HuH-7 (cell line): ENCODE data around the gene CD86.
"Not testable (repeated sequence)": the region's sequence is repeated elsewhere in the genome, so short reads cannot be mapped to it uniquely, and the experiment has no call there.

ENCODE experiments used
- DNase-seq: peaks from one replicate; pipeline ENCODE4 v3.0.0; 2011; ENCODE audit warnings: low spot score

The CD86 gene

DNA sequence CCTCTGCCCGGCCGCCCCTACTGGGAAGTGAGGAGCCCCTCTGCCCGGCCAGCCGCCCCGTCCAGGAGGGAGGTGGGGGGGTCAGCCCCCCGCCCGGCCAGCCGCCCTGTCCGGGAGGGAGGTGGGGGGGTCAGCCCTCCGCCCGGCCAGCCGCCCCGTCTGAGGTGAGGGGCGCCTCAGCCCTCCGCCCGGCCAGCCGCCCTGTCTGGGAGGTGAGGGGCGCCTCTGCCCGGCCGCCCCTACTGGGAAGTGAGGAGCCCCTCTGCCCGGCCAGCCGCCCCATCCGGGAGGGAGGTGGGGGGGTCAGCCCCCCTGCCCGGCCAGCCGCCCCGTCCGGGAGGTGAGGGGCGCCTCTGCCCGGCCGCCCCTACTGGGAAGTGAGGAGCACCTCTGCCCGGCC is 109.8 kb downstream of the CD86 start:
- DNase-seq, result not testable (repeated sequence)

GRCh38 chr3:122167630-122168029 is 112.5 kb downstream of the CD86 start:
- no peak for DNase-seq

DNA sequence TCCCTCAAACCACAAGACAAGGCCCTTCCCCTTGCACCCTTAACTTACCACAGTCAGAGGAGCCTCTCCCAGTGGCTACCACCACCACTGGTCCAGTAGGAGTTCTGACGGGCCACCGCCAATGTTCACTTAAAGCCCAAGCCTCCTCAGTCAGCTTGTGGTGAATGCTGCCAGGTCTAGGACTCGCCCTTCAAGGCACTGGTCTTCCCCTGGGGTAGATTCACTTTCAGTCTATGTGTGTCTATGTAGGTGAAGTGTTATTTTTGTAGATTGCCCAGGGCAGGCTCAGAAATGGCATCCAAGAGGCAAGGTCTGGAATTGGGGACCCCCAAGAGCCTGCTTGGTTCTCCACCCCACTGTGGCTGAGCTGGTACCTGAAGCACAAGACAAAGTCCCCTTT is 112.9 kb downstream of the CD86 start:
- DNase-seq, result no peak

GRCh38 chr3:122169911-122170310 is 114.7 kb downstream of the CD86 start:
- no peak for DNase-seq
